Endothelial cell of umbilical vein (primary cell): ENCODE data around the gene C19orf25. TPM values are rescaled to one million over a fixed set of nuclear protein-coding genes. Genes with fewer than 3 reads are reported as not detected.

Source experiments
- BruUV-seq: library from RNA; stranded (reverse); fragments of 400-500 nt; replicated peaks from 2 replicates; lab custom pipeline; 2021; lab: Mats Ljungman, UMichigan
- CTCF ChIA-PET: fragments of 300-600, 350-600 bp; sonication (Branson Sonifier 250); formaldehyde crosslinking; loops from one replicate; lab custom pipeline; 2021; ENCODE audit warnings: antibody characterized with exemption, inconsistent platforms; lab: Charles Lee
- POLR2A ChIA-PET: fragments of 300-600, 350-600 bp; sonication (Branson Sonifier 250); formaldehyde crosslinking; loops from one replicate; lab custom pipeline; 2021; ENCODE audit warnings: antibody characterized with exemption, inconsistent platforms; lab: Charles Lee
- DNase-seq: peaks from one replicate; pipeline ENCODE4 v3.0.0-alpha.2; 2011; ENCODE audit warnings: low read depth, low spot score
- FAIRE-seq: peaks from 2 replicates; lab custom pipeline; 2011; peaks lifted over from hg19 to GRCh38; lab: Jason Lieb, UNC
- H2AFZ ChIP-seq: 2 replicates; pipeline ENCODE4 v1.6.0; 2012; ENCODE audit warnings: low read depth, low read length, control low read depth, inconsistent platforms
- H3K27ac ChIP-seq: 2 replicates; pipeline ENCODE4 v1.5.1; 2011; ENCODE audit warnings: low read depth, mild to moderate bottlenecking, control low read depth, low read length, moderate library complexity; ENCODE audit not compliant: insufficient read depth
- H3K27me3 ChIP-seq, 2 experiments: 2 replicates each; pipeline versions ENCODE4 v1.6.0 to v1.6.1; 2011; ENCODE audit warnings: low read length in 2 of 2, mixed read lengths in 1 of 2; ENCODE audit not compliant: control insufficient read depth in 2 of 2, insufficient read depth in 2 of 2
- H3K36me3 ChIP-seq, 2 experiments: 2 replicates in 1 of 2; 3 replicates in 1 of 2; pipeline ENCODE4 v1.5.1; 2011; ENCODE audit warnings: low read length in 2 of 2, mild to moderate bottlenecking in 1 of 2, moderate library complexity in 1 of 2; ENCODE audit not compliant: control insufficient read depth in 2 of 2, insufficient read depth in 2 of 2; ENCODE audit errors: extremely low read depth in 1 of 2
- H3K4me1 ChIP-seq: 3 replicates; pipeline ENCODE4 v1.5.1; 2011; ENCODE audit warnings: mild to moderate bottlenecking, low read length; ENCODE audit not compliant: control insufficient read depth, insufficient read depth; ENCODE audit errors: extremely low read depth
- H3K4me2 ChIP-seq: 2 replicates; pipeline ENCODE4 v1.6.1; 2011; ENCODE audit warnings: low read length, control low read depth, mixed read lengths; ENCODE audit not compliant: insufficient read depth
- H3K4me3 ChIP-seq, 3 experiments: fragments of 200-600 bp in 1 of 3; sonication (generic), shearing (Covaris generic) in 1 of 3; replicated peaks in 1 of 3; 2 replicates each; pipeline ENCODE4 v1.5.1; 2011 to 2016; ENCODE audit warnings: control low read depth in 3 of 3, low read length in 3 of 3, mild to moderate bottlenecking in 2 of 3, inconsistent platforms in 1 of 3, low read depth in 1 of 3, moderate library complexity in 1 of 3; ENCODE audit not compliant: insufficient read depth in 1 of 3
- H3K79me2 ChIP-seq: 2 replicates; pipeline ENCODE4 v1.6.0; 2012; ENCODE audit warnings: low read length, inconsistent platforms; ENCODE audit not compliant: control insufficient read depth, insufficient read depth
- H3K9ac ChIP-seq: replicated peaks from 2 replicates; pipeline ENCODE3; 2011; ENCODE audit warnings: low read length, control low read depth; ENCODE audit not compliant: insufficient read depth; ENCODE audit errors: extremely low read depth
- H3K9me1 ChIP-seq: replicated peaks from 3 replicates; pipeline ENCODE4 v1.6.0; 2011; ENCODE audit warnings: mild to moderate bottlenecking, low read length; ENCODE audit not compliant: control insufficient read depth, insufficient read depth; ENCODE audit errors: extremely low read depth
- H3K9me3 ChIP-seq: replicated peaks from 2 replicates; pipeline ENCODE4 v1.5.1; 2012; ENCODE audit warnings: low read length, inconsistent platforms; ENCODE audit not compliant: control insufficient read depth, insufficient read depth
- H4K20me1 ChIP-seq: replicated peaks from 2 replicates; pipeline ENCODE3; 2011; ENCODE audit warnings: mild to moderate bottlenecking, low read length; ENCODE audit not compliant: control insufficient read depth, insufficient read depth; ENCODE audit errors: extremely low read depth
- CTCF ChIP-seq, 2 donors: IDR thresholded peaks; 1 replicate in 1 of 2; 2 replicates in 1 of 2; pipeline ENCODE4 v1.5.1; 2011; ENCODE audit warnings: low read length in 2 of 2, mild to moderate bottlenecking in 2 of 2, moderate library complexity in 2 of 2, control low read depth in 1 of 2, inconsistent platforms in 1 of 2, low read depth in 1 of 2; ENCODE audit not compliant: insufficient read depth in 1 of 2; ENCODE audit errors: extremely low read depth in 1 of 2
- EZH2 ChIP-seq: IDR thresholded peaks from 2 replicates; pipeline ENCODE4 v1.6.1; 2012; ENCODE audit warnings: borderline replicate concordance, low read depth, mild to moderate bottlenecking, moderate library complexity, low read length, inconsistent platforms; ENCODE audit not compliant: severe bottlenecking
- FOS ChIP-seq: IDR thresholded peaks from 2 replicates; pipeline ENCODE4 v1.6.1; 2011; ENCODE audit warnings: mild to moderate bottlenecking, low read length, moderate library complexity, borderline replicate concordance; ENCODE audit not compliant: insufficient read depth
- GATA2 ChIP-seq: IDR thresholded peaks from 2 replicates; pipeline ENCODE4 v1.7.0; 2011; ENCODE audit warnings: low read depth, mild to moderate bottlenecking, moderate library complexity, mixed read lengths, low read length; ENCODE audit not compliant: insufficient read length, insufficient read depth
- JUN ChIP-seq: IDR thresholded peaks from 2 replicates; pipeline ENCODE4 v1.6.1; 2011; ENCODE audit warnings: borderline replicate concordance, low read depth; ENCODE audit not compliant: insufficient read length, insufficient read depth
- MAX ChIP-seq: IDR thresholded peaks from 2 replicates; pipeline ENCODE4 v1.6.1; 2011; ENCODE audit not compliant: insufficient read depth, insufficient read length
- MYC ChIP-seq: IDR thresholded peaks from one replicate; pipeline ENCODE4 v1.6.1; 2011; ENCODE audit warnings: mild to moderate bottlenecking, low read depth, low read length
- POLR2A ChIP-seq: IDR thresholded peaks from 2 replicates; pipeline ENCODE4 v1.6.1; 2012; ENCODE audit warnings: low read depth, mild to moderate bottlenecking, control low read depth, low read length
- POLR2AphosphoS5 ChIP-seq: IDR thresholded peaks from 2 replicates; pipeline ENCODE4 v1.6.1; 2012; ENCODE audit warnings: low read depth, mild to moderate bottlenecking, control low read depth, low read length, moderate library complexity; ENCODE audit not compliant: insufficient read depth
- dilution Hi-C: fragments of 300-500 bp; cut with MboI; formaldehyde crosslinking; loops from one replicate; pipeline ENCODE4 v1.15.0; 2019; ENCODE audit warnings: low sequenced_read_pairs; ENCODE audit not compliant: extremely low pct_ligation_motif_present
- intact Hi-C: fragments of 100-400 bp; cut with micrococcal nuclease; formaldehyde crosslinking; loops from one replicate; pipeline ENCODE4 v1.10.0; 2022
- polyA plus RNA-seq, 4 experiments: library from polyadenylated mRNA; depleted of rRNA in 3 of 4; stranded (reverse) in 3 of 4; unstranded in 1 of 4; fragments of >200 nt; gene quantifications; 2 replicates each; pipeline versions ENCODE4 v1.2.1 to v1.2.3, GENCODE V29; 2011 to 2012; ENCODE audit warnings: missing spikeins in 1 of 4
- total RNA-seq: library from RNA; stranded (reverse); gene quantifications from 2 replicates; pipeline ENCODE4 v1.2.3, GENCODE V29; 2021

C19orf25 gene
- total and polyA plus RNA-seq, 2 donors (not counting 3 experiments of a cell fraction or from before 2014, with no cell fraction given), result 28.0 to 34.6 TPM

- Histone ChIP-seq H3K27ac (no peak overlapping the region), H3K9ac (no peak overlapping the region), H3K4me3 (no peak overlapping the region), H3K9me1 (no peaks in the 10 kb centered on the region), H3K36me3 (no peaks in the 10 kb centered on the region), H3K4me1 (no peaks in the 10 kb centered on the region), H3K4me2 (no peak overlapping the region), H3K27me3 (peaks cover under 1 to 4% of the 10 kb centered on the region in 2 experiments), H2AFZ (no peak overlapping the region), H3K79me2 (no peaks in the 10 kb centered on the region), H4K20me1 (no peaks in the 10 kb centered on the region), H3K9me3 (no peaks in the 10 kb centered on the region)
- TF ChIP-seq CTCF (IDR thresholded peaks at IDR 0.05; ENCODE audit: extremely low read depth in 1 of 2, insufficient read depth in 1 of 2, low read depth in 1 of 2, low read length in 2 of 2) (no peak), POLR2A (no peak), FOS (no peak), JUN (no peak), MAX (no peak), POLR2AphosphoS5 (no peak), GATA2 (no peak), EZH2 (no peak), MYC (no peak)
- no TSS peak for BruUV-seq
- POLR2A ChIA-PET, result no interaction called here
- FAIRE-seq, result no peak
- intact Hi-C loops (no loop called here), dilution Hi-C loops (no loop called here)
- DNase-seq, result no peak
- CTCF ChIA-PET, result interaction anchor here (1.3 kb wide), 1 partner anchor 27 kb away, joined by 3 read pairs; no protein-coding TSS in a partner anchor
These were observed 39.5 kb upstream of the C19orf25 start for GRCh38 chr19:1518471-1518870.
